RWPE2 (cell line): Measurements from ENCODE around the gene ANGEL1.

ENCODE experiments used
- ATAC-seq: fragments of 200-7000 bp; cut with Tn5 transposase; 3 replicates; pipeline ENCODE4 v1.9.1; 2021; ENCODE audit warnings: low read depth
- DNase-seq: peaks from one replicate; pipeline ENCODE4 v3.0.0-alpha.2; 2020; ENCODE audit warnings: low spot score
- H3K27ac ChIP-seq: fragments of 450-650 bp; 2 replicates; pipeline ENCODE4 v1.5.1; 2017; ENCODE audit warnings: mild to moderate bottlenecking; ENCODE audit not compliant: poor library complexity, severe bottlenecking
- H3K27me3 ChIP-seq: fragments of 250-450 bp; sonication (Bioruptor Pico); 2 replicates; pipeline ENCODE4 v1.5.1; 2021; ENCODE audit warnings: mild to moderate bottlenecking, moderate library complexity; ENCODE audit not compliant: insufficient read depth, poor library complexity, severe bottlenecking
- H3K36me3 ChIP-seq: fragments of 250-450 bp; sonication (Bioruptor Pico); 2 replicates; pipeline ENCODE4 v1.5.1; 2020; ENCODE audit warnings: low read depth, mild to moderate bottlenecking, moderate library complexity
- H3K4me1 ChIP-seq: fragments of 250-450 bp; sonication (Bioruptor Pico); 2 replicates; pipeline ENCODE4 v1.5.1; 2021; ENCODE audit warnings: mild to moderate bottlenecking, moderate library complexity; ENCODE audit not compliant: insufficient read depth, poor library complexity, severe bottlenecking
- H3K4me3 ChIP-seq: fragments of 250-450 bp; sonication (Bioruptor Pico); 2 replicates; pipeline ENCODE4 v1.5.1; 2021; ENCODE audit warnings: mild to moderate bottlenecking, moderate library complexity; ENCODE audit not compliant: severe bottlenecking
- H3K9me3 ChIP-seq: fragments of 250-450 bp; sonication (Bioruptor Pico); 2 replicates; pipeline ENCODE4 v1.5.1; 2021; ENCODE audit warnings: mild to moderate bottlenecking, moderate library complexity; ENCODE audit not compliant: severe bottlenecking
- TF ChIP-seq, protein P1 (sequence below): fragments of 450-650 bp; IDR thresholded peaks from one replicate; pipeline ENCODE4 v1.5.1; 2017; ENCODE audit warnings: mild to moderate bottlenecking, moderate library complexity; ENCODE audit not compliant: poor library complexity, severe bottlenecking

ANGEL1 gene

DNA sequence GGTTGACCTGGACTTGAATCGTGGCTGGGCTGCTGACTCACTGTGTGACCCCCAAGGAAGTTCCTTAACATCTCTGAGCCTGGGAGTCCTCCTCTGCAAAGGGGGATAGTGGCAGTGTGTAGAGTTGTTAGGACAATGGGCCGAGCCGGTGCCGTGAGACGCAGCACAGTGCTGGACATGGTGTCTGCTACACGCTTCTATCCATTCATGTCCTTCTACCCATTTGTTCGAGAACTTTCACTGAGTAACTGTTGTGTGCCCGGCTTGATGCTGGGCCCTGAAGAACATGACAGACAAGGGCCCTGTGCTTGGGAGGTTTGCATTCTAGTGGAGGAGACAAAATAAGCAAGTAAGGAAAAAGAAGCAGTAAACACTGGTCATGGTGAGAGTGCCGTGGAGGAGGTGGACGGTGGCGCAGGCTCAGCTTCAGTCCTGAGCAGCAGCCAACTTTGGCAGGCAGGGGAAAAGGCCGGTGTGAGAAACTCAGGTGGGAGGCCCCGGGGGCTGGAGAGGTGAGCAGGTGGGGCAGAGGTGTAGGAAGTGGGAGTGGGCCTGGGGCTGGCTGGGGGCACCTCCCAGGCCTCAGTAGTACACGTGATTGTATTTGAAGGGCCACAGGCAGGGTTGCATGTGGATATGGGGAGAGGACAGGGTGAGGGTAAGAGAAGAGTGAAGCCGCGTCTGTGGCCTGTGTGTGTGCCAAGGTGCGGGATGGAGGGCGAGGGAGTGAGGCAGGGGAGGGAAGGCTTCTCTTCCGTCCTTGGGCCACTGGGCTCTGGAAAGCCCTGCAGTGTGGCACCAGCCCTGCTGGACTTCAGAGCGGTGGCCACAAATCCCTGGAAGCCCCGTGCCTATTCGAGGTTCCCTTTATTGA, 37.6 kb downstream of the ANGEL1 start:
- DNase-seq (peak; percentile 56), ATAC-seq (no peak)
- peaks cover 7% of the 10 kb centered on the region for H3K4me1 ChIP-seq
- H3K4me3 ChIP-seq, result no peak overlapping the region
- H3K9me3 ChIP-seq, result no peaks in the 10 kb centered on the region
- no peaks in the 10 kb centered on the region for H3K27me3 ChIP-seq
- TF ChIP-seq, protein P1, sequence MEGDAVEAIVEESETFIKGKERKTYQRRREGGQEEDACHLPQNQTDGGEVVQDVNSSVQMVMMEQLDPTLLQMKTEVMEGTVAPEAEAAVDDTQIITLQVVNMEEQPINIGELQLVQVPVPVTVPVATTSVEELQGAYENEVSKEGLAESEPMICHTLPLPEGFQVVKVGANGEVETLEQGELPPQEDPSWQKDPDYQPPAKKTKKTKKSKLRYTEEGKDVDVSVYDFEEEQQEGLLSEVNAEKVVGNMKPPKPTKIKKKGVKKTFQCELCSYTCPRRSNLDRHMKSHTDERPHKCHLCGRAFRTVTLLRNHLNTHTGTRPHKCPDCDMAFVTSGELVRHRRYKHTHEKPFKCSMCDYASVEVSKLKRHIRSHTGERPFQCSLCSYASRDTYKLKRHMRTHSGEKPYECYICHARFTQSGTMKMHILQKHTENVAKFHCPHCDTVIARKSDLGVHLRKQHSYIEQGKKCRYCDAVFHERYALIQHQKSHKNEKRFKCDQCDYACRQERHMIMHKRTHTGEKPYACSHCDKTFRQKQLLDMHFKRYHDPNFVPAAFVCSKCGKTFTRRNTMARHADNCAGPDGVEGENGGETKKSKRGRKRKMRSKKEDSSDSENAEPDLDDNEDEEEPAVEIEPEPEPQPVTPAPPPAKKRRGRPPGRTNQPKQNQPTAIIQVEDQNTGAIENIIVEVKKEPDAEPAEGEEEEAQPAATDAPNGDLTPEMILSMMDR, result no peak
- H3K36me3 ChIP-seq, result no peaks in the 10 kb centered on the region
- H3K27ac ChIP-seq, result no peak overlapping the region

DNA sequence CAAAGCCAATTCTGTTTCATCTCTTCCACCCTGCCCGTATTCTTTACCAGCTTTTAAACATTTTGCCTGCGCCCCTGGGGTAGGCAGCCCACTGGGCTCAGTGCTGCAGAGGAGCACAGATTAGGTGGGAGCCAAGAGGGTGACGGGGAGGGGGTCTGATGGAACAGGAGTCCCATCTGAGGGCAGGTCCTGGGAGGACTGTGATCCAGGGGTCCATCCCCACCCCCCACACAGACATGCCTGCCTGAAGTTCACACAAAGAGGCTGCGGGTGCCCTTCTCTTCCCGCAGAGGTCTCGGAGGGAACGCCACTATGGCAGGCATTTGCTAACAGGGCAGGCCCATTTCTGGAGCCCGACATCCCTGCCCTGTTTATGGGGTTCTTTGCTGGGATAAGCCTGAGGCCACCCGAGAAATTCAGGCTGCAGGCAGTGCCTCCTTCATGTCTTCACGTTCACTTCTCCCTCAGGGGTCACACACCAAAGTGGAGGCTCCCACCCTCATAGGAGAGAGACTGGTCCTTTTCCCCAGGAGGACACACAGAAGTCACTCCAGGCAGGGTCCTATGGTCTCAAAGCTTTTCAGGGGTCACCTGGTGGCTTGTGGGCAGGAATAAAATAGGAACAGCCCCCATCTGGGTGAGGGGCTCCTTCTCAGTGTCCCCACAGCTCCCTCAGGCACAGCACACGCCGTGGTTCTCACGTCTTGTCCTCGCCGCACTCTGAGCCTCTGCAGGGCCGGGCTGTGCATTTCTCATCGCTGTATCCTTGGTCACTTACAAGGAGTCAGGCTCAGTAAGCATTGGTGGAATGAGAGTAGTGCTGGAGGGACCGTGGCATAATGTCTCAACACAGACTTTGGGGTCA, 38.5 kb downstream of the ANGEL1 start:
- no peaks in the 10 kb centered on the region for H3K36me3 ChIP-seq
- H3K4me1 ChIP-seq, result peaks cover 7% of the 10 kb centered on the region
- H3K27ac ChIP-seq, result no peak overlapping the region
- no peak for DNase-seq
- TF ChIP-seq, protein P1, result no peak
- no peaks in the 10 kb centered on the region for H3K27me3 ChIP-seq
- no peak for ATAC-seq
- H3K4me3 ChIP-seq, result no peak overlapping the region
- H3K9me3 ChIP-seq, result no peaks in the 10 kb centered on the region

DNA sequence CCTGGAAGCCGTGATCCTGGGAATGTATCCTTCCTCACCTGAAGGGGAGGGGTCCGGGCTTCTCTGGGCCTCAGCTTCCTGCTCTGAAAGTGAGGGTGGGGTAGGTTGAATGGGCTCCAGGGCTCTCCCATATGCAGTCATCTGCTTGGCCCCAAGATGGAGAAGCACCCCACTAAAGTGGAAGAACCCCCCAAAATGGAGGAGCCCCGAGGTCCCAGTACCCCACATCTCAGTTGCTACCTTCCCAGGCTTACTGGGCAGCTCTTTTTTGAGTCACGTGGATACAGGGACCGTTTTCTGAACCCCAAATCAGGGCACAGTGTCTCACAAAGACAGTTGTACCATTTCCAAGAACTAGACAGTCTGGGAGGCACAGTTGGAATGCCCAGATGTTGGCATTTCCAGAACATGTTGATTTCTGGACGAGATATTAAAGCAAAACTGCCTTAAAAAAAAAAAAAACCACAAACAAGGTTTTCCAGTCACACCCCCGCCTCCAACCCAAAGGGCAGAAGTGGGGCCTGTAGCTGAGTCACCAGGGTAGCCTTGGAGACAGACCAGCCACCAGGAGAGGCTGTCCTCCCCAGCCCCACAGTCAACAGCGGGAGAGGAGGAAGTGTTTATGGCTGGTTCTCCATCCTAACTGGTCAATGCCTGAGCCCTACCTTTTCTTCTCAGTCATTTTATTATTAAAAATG, 39.3 kb downstream of the ANGEL1 start:
- ATAC-seq (peak; percentile 78), DNase-seq (peak; percentile 38)
- no peaks in the 10 kb centered on the region for H3K36me3 ChIP-seq
- no peaks in the 10 kb centered on the region for H3K27me3 ChIP-seq
- H3K9me3 ChIP-seq, result no peaks in the 10 kb centered on the region
- H3K4me3 ChIP-seq, result no peak overlapping the region
- H3K27ac ChIP-seq, result no peak overlapping the region
- TF ChIP-seq, protein P1, result no peak
- peaks cover 7% of the 10 kb centered on the region for H3K4me1 ChIP-seq

- H3K27me3 ChIP-seq, result no peaks in the 10 kb centered on the region
- H3K4me3 ChIP-seq, result no peak overlapping the region
- H3K9me3 ChIP-seq, result no peaks in the 10 kb centered on the region
- DNase-seq (peak; percentile 49), ATAC-seq (no peak)
- H3K27ac ChIP-seq, result no peak overlapping the region
- TF ChIP-seq, protein P1, result no peak
- no peaks in the 10 kb centered on the region for H3K36me3 ChIP-seq
- H3K4me1 ChIP-seq, result peaks cover 7% of the 10 kb centered on the region
Measured at GRCh38 chr14:76772300-76773187, 40.1 kb downstream of the ANGEL1 start.
